ENCODE results near the gene SIPA1L3. TPM values are rescaled to one million over a fixed set of nuclear protein-coding genes. Genes with fewer than 3 reads are reported as not detected.
A peak's percentile ranks its signal among the peaks of the same experiment; 100 is the strongest.
"Not testable (repeated sequence)": the region's sequence is repeated elsewhere in the genome, so short reads cannot be mapped to it uniquely, and the experiment has no call there.

SIPA1L3 gene, protein sequence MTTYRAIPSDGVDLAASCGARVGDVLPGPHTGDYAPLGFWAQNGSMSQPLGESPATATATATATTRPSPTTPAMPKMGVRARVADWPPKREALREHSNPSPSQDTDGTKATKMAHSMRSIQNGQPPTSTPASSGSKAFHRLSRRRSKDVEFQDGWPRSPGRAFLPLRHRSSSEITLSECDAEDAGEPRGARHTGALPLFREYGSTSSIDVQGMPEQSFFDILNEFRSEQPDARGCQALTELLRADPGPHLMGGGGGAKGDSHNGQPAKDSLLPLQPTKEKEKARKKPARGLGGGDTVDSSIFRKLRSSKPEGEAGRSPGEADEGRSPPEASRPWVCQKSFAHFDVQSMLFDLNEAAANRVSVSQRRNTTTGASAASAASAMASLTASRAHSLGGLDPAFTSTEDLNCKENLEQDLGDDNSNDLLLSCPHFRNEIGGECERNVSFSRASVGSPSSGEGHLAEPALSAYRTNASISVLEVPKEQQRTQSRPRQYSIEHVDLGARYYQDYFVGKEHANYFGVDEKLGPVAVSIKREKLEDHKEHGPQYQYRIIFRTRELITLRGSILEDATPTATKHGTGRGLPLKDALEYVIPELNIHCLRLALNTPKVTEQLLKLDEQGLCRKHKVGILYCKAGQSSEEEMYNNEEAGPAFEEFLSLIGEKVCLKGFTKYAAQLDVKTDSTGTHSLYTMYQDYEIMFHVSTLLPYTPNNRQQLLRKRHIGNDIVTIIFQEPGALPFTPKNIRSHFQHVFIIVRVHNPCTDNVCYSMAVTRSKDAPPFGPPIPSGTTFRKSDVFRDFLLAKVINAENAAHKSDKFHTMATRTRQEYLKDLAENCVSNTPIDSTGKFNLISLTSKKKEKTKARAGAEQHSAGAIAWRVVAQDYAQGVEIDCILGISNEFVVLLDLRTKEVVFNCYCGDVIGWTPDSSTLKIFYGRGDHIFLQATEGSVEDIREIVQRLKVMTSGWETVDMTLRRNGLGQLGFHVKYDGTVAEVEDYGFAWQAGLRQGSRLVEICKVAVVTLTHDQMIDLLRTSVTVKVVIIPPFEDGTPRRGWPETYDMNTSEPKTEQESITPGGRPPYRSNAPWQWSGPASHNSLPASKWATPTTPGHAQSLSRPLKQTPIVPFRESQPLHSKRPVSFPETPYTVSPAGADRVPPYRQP (N-terminal part only)
- 13.6 and 14.5 TPM in 2 replicates for total RNA-seq

DNA sequence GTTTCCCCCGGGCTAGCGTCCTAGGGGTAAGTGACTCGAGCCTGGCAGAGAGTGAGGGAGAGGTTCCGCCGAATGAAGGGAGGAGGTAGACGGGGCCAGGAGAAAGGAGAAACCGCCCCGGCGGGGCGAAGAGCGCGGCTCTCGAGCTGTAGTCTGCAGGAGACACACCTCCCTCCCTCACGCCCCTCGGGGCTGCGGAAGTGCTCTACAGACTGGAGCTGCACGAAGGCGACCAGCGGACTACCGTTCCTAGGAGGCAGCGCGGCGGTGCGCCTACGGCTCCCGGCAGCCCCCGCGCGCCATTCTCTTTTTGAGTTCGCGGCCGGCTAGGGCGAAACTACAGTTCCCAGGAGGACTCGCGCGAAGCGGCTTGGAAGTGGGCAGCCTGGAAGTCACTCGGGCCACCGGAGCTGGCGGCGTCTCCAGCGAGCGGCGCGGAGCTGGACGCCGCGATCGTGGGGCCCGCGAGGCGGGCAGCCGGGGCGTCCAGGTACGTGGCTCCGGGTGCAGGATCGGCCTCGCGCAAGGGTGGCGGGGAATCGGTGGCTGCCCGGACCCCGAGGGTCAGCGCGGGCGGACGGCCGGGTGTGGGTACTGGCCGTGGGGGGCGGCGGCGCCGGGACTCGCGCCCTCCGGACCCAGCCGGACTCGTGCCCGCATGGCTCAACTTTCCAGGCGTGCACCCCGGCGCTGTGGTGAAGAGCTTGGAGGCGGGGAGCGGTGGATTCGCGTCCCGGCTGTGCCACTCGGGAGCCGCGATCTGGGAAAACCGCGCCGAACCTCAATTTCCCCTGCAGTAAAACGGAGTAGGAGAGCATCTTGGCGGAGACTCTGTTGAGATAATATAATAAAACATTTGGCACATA is at the start of gene SIPA1L3:
SIPA1L3 (plus strand) TSS at position 340 of the 866 bp plus-strand sequence. CDS start 174,358 bp downstream, outside the sequence.
- DNase-seq: peak; percentile 97

- DNase-seq: no peak
Measured at GRCh38 chr19:37864501-37864900, 42.5 kb upstream of the SIPA1L3 start.

DNA sequence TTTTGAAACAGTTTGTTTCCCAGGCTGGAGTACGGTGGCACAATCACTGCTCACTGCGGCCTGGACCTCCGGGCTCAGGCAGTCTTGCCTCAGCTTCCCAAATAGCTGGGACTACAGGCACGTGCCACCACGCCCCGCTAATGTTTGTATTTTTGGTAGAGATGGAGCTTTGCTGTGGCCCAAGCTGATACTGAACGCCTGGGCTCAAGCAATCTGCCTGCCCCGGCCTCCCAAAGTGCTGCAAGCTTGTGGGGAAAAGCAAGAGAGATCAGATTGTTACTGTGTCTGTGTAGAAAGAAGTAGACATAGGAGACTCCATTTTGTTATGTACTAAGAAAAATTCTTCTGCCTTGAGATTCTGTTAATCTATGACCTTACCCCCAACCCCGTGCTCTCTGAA is 41.1 kb upstream of the SIPA1L3 start:
- not testable (repeated sequence) for DNase-seq

DNA sequence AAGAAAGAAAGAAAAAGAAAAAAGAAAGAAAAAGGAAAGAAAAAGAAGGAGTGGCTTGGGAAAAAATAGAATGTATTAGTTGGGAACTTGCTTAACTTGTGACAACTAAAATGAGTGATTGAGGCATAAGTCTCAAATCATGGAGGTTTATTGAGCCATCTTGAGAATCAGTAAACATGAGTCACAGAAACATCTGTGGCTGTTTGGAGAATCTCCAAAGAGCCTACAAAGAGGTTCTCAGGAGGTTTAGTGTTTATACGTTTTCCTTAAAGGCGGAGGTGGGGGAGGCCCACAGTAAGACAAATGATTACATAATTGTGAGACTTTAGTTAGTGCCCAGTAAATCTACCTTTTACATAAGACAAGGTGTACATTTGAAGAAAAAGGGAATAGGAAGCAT is 39.2 kb upstream of the SIPA1L3 start:
- DNase-seq: peak; percentile 30

- DNase-seq: no peak
Measured at GRCh38 chr19:37869766-37870340, 37.2 kb upstream of the SIPA1L3 start.

DNA sequence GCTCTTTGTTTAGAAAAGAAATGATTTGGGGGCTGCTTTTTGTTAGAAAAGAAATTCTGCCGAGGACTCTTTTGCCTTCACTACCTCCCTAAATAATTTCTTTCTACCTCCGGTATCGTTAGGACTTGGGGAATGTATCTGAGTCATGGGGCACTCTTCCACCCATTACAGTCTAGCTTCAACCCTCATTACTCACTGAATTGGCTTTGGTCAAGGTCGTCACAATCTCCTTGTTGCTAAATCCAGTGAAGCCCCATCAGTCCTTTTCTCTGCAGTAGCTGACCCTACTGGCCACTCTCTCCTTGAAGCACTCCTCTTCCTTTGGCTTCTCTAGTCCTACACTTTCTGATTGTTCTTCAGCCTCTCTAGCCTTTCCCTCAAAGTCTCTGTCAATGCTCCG is 34.6 kb upstream of the SIPA1L3 start:
- DNase-seq: no peak

- no peak for DNase-seq
Measured at GRCh38 chr19:37874784-37875183, 32.2 kb upstream of the SIPA1L3 start.

- no peak for DNase-seq
Measured at GRCh38 chr19:37876032-37876431, 31.0 kb upstream of the SIPA1L3 start.

DNA sequence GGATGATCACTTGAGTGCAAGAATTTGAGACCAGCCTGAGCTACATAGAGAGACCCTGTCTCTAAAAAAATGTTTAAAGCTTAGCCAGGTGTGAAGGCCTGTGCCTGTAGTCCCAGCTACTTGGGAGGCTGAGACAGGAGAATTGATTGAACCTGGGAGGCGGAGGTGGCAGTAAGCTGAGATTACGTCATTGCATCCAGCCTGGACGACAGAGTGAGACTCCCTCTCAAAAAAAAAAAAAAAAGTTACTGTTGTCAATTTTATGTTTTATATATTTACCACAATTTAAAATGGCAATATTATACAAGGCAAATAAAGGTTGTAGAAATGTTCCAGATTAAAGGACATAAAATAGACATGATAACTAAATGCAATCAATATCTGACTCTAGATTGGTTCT is 29.9 kb upstream of the SIPA1L3 start:
- no peak for DNase-seq

DNA sequence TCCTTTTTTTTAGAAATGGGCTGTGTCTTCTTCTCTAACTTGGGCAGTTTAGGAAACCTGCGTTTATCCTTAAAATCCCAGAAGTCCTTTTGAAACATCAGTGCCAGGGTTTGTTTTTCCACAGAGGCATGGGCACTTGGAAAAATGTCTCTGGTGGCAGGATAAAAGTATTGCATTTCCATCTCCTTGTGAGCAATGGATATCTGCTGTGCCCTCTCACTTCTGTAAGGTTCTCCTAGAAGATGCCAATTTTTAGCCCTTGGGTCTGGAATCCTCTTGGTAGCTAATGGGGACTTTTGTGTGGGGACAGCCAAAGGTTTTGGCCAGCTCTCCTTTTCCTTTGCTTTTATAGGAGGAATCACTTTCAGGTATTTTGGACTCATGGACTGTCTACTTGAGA is 21.6 kb upstream of the SIPA1L3 start:
- no peak for DNase-seq

DNA sequence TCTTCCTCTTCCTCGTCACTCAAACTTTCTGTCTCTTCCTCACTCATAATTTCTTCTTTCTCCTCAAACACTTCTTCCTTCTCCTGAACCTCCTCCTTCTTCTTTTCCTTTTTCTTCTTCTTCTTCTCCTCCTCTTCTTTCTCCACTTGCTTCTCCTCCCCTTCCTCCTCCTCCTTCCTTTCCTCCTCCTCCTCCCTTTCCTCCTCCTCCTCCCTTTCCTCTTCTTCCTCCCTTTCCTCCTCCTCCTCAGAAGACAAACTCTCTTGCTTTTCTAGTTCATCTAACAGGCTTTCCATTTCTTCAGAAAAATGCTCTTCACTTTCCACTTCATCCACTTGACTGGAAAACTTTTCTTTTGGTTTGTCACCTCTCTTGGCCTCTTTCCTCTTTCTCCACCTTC is 20.4 kb upstream of the SIPA1L3 start:
- DNase-seq: no peak

- DNase-seq: no peak
Measured at GRCh38 chr19:37893845-37894575, 13.0 kb upstream of the SIPA1L3 start.

GRCh38 chr19:37896180-37896579 is 10.8 kb upstream of the SIPA1L3 start:
- DNase-seq: no peak

DNA sequence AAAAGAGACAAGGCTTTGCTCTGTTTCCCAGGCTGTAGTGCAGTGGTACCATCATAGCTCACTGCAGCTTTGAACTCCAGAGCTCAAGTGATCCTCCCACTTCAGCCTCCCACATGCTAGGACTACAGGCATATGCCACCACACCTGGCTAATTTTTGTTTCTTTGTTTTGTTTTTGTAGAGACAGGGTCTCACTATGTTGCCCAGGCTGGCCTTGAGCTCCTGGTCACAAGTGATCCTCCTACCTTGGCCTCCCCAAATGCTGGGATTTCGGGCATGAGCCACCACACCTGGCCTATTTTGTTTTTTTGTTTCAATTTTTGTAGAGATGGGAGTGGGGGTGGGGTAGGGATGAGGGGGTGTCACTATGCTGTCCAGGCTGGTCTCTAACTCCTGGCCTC is 7.6 kb upstream of the SIPA1L3 start:
- no peak for DNase-seq

DNA sequence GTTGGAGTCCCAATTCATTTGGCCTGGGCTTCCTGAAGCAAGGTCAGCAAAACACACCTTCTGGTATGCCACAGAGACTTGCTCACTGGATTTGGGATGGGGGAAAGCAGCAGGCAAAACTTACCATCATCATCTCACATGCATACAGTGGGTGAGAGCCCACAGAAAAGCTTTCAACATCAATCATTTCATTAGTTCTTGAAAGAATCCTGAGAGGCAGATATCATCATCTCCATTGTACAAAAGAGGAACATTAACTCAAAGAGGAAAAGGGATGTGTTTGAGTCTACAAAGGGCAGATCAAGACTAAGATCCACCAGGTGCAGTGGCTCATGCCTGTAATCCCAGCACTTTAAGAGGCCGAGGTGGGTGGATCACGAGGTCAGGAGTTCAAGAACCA is 7.0 kb upstream of the SIPA1L3 start:
- no peak for DNase-seq

DNA sequence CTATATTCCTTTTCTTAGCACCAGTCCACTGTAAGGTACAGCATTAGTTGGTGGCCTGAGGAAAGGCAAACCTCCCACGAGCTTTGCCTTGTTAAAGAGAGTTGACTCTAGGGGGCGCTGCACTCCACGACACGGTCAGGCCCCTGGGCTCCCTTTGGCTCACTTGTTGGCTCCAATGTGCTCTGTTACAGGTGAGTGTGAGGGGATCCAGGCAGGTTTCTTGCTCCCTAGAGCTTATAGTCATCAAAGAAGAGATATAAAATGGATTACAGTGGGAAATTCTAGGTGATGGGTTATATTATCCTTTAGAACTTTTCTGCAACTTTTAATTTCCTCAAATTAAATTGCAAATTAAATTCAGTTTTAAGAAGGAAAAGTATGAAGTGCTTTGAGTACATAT is 4.3 kb upstream of the SIPA1L3 start:
- peak; percentile 90 for DNase-seq

- DNase-seq: no peak
Measured at GRCh38 chr19:37903096-37903495, 3.9 kb upstream of the SIPA1L3 start.

DNA sequence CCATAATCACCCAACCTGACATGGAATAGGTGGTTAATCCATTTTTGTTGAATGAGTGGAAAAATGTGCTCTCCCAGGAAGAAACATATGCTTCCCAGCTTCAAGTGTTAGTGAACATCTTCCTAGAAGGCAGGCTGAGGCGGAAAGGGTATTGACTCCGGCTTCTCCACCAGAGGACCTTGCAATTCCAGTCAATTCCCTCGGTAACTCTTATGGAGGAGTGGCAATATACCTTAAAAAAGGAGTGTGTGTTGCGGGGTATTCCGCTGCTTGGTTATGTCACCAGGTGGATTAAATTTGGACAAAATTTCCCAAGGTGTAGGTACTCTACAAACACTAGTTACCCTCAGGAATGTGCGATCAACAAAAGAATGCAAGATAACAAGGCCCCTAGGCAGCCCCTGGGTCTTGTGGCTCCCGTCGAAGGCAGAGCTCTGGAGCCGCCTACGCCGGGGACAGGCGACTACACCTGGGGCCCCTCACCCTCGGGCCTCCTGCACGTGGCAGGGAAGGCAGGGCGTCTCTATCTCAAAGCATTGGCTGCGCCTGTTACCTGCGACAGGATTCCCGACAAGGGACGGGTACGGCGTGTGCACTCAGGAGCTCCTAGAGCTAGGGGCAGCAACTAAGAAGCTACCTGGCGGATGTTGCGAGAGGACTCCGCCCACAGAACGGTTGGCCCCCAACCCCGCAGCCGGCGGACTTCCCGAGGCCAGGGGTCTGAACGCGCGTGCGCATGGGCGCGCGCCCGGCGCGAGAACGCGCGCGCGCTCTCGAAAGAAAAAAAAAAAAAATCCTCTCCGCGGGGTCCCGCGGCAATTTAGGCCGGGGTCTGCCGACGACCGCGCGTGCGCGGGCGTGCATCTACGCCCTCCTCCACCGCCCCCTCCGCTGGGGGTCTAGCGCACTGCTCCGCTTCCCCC is 801 bp upstream of the SIPA1L3 start, which contains the start of gene WDR87:
WDR87 (minus strand) TSS at position 649 of the 923 bp plus-strand sequence. CDS start 8,355 bp downstream, outside the sequence.
- DNase-seq: peak; percentile 56

DNA sequence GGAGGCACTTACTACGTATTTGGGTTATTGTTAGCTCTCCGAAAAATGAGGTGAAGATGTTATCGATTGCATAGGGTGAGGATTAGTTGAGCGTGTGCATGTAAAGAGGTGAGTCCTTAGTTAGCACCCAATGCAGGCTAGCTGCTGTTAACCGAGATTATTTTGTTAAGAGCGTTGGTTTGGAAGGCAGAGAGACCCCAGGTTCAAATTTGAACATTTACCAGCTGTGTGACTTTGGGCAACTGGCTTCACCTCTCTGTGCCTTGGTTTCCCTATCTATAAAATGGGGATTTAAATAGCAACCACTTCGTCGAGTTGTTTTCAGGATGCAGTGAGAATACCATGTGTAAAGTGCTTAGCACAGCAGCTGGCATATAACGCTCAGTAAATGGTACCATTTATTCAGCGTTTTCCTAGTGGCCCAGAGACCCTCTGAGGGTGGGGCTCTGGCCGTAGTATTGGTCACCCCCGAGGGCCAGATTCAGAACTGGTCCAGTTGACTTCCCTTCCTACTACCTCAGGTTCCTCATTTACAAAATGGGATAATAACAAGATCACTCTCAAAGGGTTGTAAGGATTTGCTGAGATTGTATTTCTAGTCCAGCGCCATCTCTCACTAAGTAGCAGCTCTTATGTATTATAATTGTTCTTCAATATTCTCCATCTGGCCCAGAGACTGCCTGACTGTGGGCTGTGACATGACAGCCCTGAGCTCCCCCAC is 887 bp downstream of the SIPA1L3 start:
- DNase-seq: peak; percentile 14
